ENCODE measurements around the gene HEG1. TPM values are rescaled to one million over a fixed set of nuclear protein-coding genes. Genes with fewer than 3 reads are reported as not detected.

Gene HEG1
- total RNA-seq, 1 experiment from 2014 or later: 69.8 TPM

GRCh38 chr3:125051715-125052581, 3.8 kb downstream of the HEG1 start:
- H3K9me3 ChIP-seq: no peaks in the 10 kb centered on the region
- Mint-ChIP-seq H3K9me3 (ENCODE audit: unreplicated experiment) (no peaks in the 10 kb centered on the region), H3K27ac (ENCODE audit: unreplicated experiment) (no peak overlapping the region), H3K4me3 (ENCODE audit: unreplicated experiment) (peak overlapping the region; percentile 48), H3K27me3 (ENCODE audit: insufficient read depth, unreplicated experiment) (no peaks in the 10 kb centered on the region), H3K36me3 (ENCODE audit: insufficient read depth, unreplicated experiment) (peaks cover 55% of the 10 kb centered on the region), H3K4me1 (ENCODE audit: low read depth, unreplicated experiment) (peaks cover 22% of the 10 kb centered on the region)
- H3K27me3 ChIP-seq (replicated peaks; ENCODE audit: control insufficient read depth, insufficient read depth, low read length): no peaks in the 10 kb centered on the region
- intact Hi-C loops (cut with micrococcal nuclease; ENCODE audit: unreplicated experiment): no loop called here
- DNase-seq: no peak
- ChIA-PET POLR2A (interaction anchor here (1.5 to 1.9 kb wide), 2 partner anchors 10 to 11 kb away, joined by 3 to 5 read pairs; no protein-coding TSS in a partner anchor), CTCF (no interaction called here)
- no peaks in the 10 kb centered on the region for H3K36me3 ChIP-seq (ENCODE audit: control insufficient read depth, insufficient read depth, low read length)
- no peak overlapping the region for H3K4me3 ChIP-seq (ENCODE audit: low read depth, low read length)
- peaks cover 25% of the 10 kb centered on the region for H3K4me1 ChIP-seq
- TF ChIP-seq CTCF (IDR thresholded peaks at IDR 0.05; ENCODE audit: insufficient read depth in 1 of 2, low read depth in 1 of 2, low read length in 1 of 2, severe bottlenecking in 1 of 2, unreplicated experiment in 1 of 2): no peak
- BruUV-seq (replicated peaks): no TSS peak

- H3K27ac Mint-ChIP-seq (ENCODE audit: unreplicated experiment): no peak overlapping the region
Measured at GRCh38 chr3:125051205-125051604, 4.6 kb downstream of the HEG1 start.

More at GRCh38 chr3:125051205-125051604, 4.6 kb downstream of the HEG1 start:
- no peaks in the 10 kb centered on the region for H3K9me3 ChIP-seq
- Mint-ChIP-seq H3K9me3 (ENCODE audit: unreplicated experiment) (no peaks in the 10 kb centered on the region), H3K27me3 (ENCODE audit: insufficient read depth, unreplicated experiment) (no peaks in the 10 kb centered on the region), H3K36me3 (ENCODE audit: insufficient read depth, unreplicated experiment) (peaks cover 55% of the 10 kb centered on the region), H3K4me3 (ENCODE audit: unreplicated experiment) (no peak overlapping the region), H3K4me1 (ENCODE audit: low read depth, unreplicated experiment) (peaks cover 22% of the 10 kb centered on the region)
- ChIA-PET POLR2A (interaction anchor here (1.9 kb wide), 1 partner anchor 12 kb away, joined by 5 read pairs; no protein-coding TSS in a partner anchor), CTCF (no interaction called here)
- TF ChIP-seq CTCF (IDR thresholded peaks at IDR 0.05; ENCODE audit: insufficient read depth in 1 of 2, low read depth in 1 of 2, low read length in 1 of 2, severe bottlenecking in 1 of 2, unreplicated experiment in 1 of 2): no peak
- no peak for DNase-seq
- no peak overlapping the region for H3K4me3 ChIP-seq (ENCODE audit: low read depth, low read length)
- no peaks in the 10 kb centered on the region for H3K27me3 ChIP-seq (replicated peaks; ENCODE audit: control insufficient read depth, insufficient read depth, low read length)
- no TSS peak for BruUV-seq (replicated peaks)
- no peaks in the 10 kb centered on the region for H3K36me3 ChIP-seq (ENCODE audit: control insufficient read depth, insufficient read depth, low read length)
- peaks cover 19% of the 10 kb centered on the region for H3K4me1 ChIP-seq
- intact Hi-C loops (cut with micrococcal nuclease; ENCODE audit: unreplicated experiment): no loop called here

All from Caco-2 (cell line).